Measurements from ENCODE around the gene PSMC3IP. TPM values are rescaled to one million over a fixed set of nuclear protein-coding genes. Genes with fewer than 3 reads are reported as not detected.
A peak's percentile ranks its signal among the peaks of the same experiment; 100 is the strongest.

The PSMC3IP gene
- total and polyA plus RNA-seq, 2 donors (not counting 3 experiments of a cell fraction or from before 2014, with no cell fraction given), result 5.9 to 19.3 TPM

GRCh38 chr17:42565523-42566214 lies 11.9 kb downstream of the PSMC3IP start:
- FAIRE-seq (no peak), DNase-seq (ENCODE audit: low read depth, low spot score) (no peak)
- Histone ChIP-seq H3K27me3 (ENCODE audit: control insufficient read depth in 2 of 2, insufficient read depth in 2 of 2, low read length in 2 of 2) (no peaks in the 10 kb centered on the region), H3K79me2 (ENCODE audit: control insufficient read depth, insufficient read depth, low read length) (peaks cover 35% of the 10 kb centered on the region), H3K4me1 (ENCODE audit: control insufficient read depth, extremely low read depth, insufficient read depth, low read length) (peaks cover 31% of the 10 kb centered on the region), H3K9me1 (replicated peaks; ENCODE audit: control insufficient read depth, extremely low read depth, insufficient read depth, low read length) (no peaks in the 10 kb centered on the region), H3K27ac (ENCODE audit: insufficient read depth, low read depth, low read length) (no peak overlapping the region), H3K4me3 (replicated peaks in 1 of 3; ENCODE audit: insufficient read depth in 1 of 3, low read depth in 1 of 3, low read length in 3 of 3) (no peak overlapping the region), H3K9me3 (replicated peaks; ENCODE audit: control insufficient read depth, insufficient read depth, low read length) (no peaks in the 10 kb centered on the region), H2AFZ (ENCODE audit: low read depth, low read length) (no peak overlapping the region), H4K20me1 (replicated peaks; ENCODE audit: control insufficient read depth, extremely low read depth, insufficient read depth, low read length) (no peaks in the 10 kb centered on the region), H3K36me3 (ENCODE audit: control insufficient read depth in 2 of 2, extremely low read depth in 1 of 2, insufficient read depth in 2 of 2, low read length in 2 of 2) (peaks cover 15 to 35% of the 10 kb centered on the region in 2 experiments), H3K9ac (replicated peaks; ENCODE audit: extremely low read depth, insufficient read depth, low read length) (no peak overlapping the region), H3K4me2 (ENCODE audit: insufficient read depth, low read length) (no peak overlapping the region)
- POLR2A ChIA-PET, result no interaction called here
- TF ChIP-seq MAX (IDR thresholded peaks at IDR 0.05; ENCODE audit: insufficient read depth, insufficient read length) (no peak), FOS (IDR thresholded peaks at IDR 0.05; ENCODE audit: borderline replicate concordance, insufficient read depth, low read length) (no peak), MYC (IDR thresholded peaks at IDR 0.05; ENCODE audit: low read depth, low read length) (no peak), POLR2AphosphoS5 (IDR thresholded peaks at IDR 0.05; ENCODE audit: insufficient read depth, low read depth, low read length) (no peak), CTCF (IDR thresholded peaks at IDR 0.05; ENCODE audit: extremely low read depth in 1 of 2, insufficient read depth in 1 of 2, low read depth in 1 of 2, low read length in 2 of 2) (no peak), EZH2 (IDR thresholded peaks at IDR 0.05; ENCODE audit: borderline replicate concordance, low read depth, low read length, severe bottlenecking) (no peak), POLR2A (IDR thresholded peaks at IDR 0.05; ENCODE audit: low read depth, low read length) (no peak), GATA2 (IDR thresholded peaks at IDR 0.05; ENCODE audit: insufficient read depth, insufficient read length, low read depth, low read length) (no peak), JUN (IDR thresholded peaks at IDR 0.05; ENCODE audit: borderline replicate concordance, insufficient read depth, insufficient read length, low read depth) (no peak)
- dilution Hi-C loops (cut with MboI; ENCODE audit: extremely low pct_ligation_motif_present, low sequenced_read_pairs) (no loop called here), intact Hi-C loops (cut with micrococcal nuclease) (no loop called here)
- BruUV-seq (replicated peaks), result TSS peak; percentile 1
- CTCF ChIA-PET, result interaction anchor here (5.4 kb wide), 1 partner anchor 12 kb away, joined by 38 read pairs; the partner anchor contains the start of gene PSMC3IP

All from endothelial cell of umbilical vein (primary cell).